GM18861 (cell line): Measurements from ENCODE around the gene GNGT2.
"Not testable (repeated sequence)": the region's sequence is repeated elsewhere in the genome, so short reads cannot be mapped to it uniquely, and the experiment has no call there.

ENCODE experiments used
- ATAC-seq: cut with Tn5 transposase; IDR thresholded peaks from one replicate; pipeline ENCODE4 v1.9.1; 2021; ENCODE audit not compliant: unreplicated experiment

GNGT2 gene

GRCh38 chr17:49180303-49180702, 30.1 kb downstream of the GNGT2 start:
- ATAC-seq = no peak

- ATAC-seq = not testable (repeated sequence)
Observed at GRCh38 chr17:49175978-49176377, 34.4 kb downstream of the GNGT2 start.

- ATAC-seq = not testable (repeated sequence)
Observed at GRCh38 chr17:49170711-49171110, 39.7 kb downstream of the GNGT2 start.

GRCh38 chr17:49170216-49170615, 40.2 kb downstream of the GNGT2 start:
- ATAC-seq = no peak

GRCh38 chr17:49168706-49169105, 41.7 kb downstream of the GNGT2 start:
- no peak for ATAC-seq

GRCh38 chr17:49165143-49165542, 45.2 kb downstream of the GNGT2 start:
- ATAC-seq = no peak

- ATAC-seq = no peak
Observed at GRCh38 chr17:49162866-49163265, 47.5 kb downstream of the GNGT2 start.

- ATAC-seq = no peak
Observed at GRCh38 chr17:49157784-49158183, 52.6 kb downstream of the GNGT2 start.

- ATAC-seq = no peak
Observed at GRCh38 chr17:49156256-49156655, 54.1 kb downstream of the GNGT2 start.
